ENCODE data around the gene CST9L. TPM values are rescaled to one million over a fixed set of nuclear protein-coding genes. Genes with fewer than 3 reads are reported as not detected.
A peak's percentile ranks its signal among the peaks of the same experiment; 100 is the strongest.

Gene CST9L, protein sequence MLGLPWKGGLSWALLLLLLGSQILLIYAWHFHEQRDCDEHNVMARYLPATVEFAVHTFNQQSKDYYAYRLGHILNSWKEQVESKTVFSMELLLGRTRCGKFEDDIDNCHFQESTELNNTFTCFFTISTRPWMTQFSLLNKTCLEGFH
- total RNA-seq: not detected

DNA sequence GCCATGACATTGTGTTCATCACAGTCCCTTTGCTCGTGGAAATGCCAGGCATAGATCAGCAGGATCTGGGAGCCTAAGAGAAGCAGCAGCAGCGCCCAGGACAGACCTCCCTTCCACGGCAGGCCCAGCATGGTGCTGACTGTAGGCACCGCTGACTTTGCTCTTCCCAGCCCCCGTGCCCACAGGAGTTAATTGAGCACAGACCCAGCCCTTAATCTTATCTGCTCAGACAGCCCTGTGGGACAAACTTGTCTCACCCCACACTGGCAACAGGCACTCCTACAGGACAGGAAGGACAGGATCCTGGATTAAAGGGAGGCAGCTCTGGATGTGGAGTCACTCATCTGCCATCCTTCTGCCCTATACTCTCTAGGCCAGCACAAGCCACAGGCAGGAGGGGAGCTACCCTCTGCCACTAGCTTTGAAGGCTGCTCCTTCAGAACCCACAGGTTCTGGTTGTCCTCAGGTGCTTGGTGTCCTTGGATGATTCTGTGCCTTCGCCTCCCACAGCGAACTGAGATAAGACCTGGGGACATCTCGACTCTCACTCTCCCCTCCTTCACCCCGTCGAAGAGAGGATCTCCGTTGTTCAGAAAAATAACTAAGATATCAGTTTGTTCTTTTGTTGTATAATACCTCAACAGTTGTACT, at the start of gene CST9L:
TSS of gene CST9L (minus strand) at position 165 of the 651 bp plus-strand sequence. CDS start at position 131, 34 bp downstream.
- no peaks in the 10 kb centered on the region for H3K36me3 Mint-ChIP-seq (ENCODE audit: low read depth)
- ChIA-PET CTCF (no interaction called here), POLR2A (no interaction called here)
- no peak for DNase-seq
- no peaks in the 10 kb centered on the region for H3K9me3 Mint-ChIP-seq
- no peak within 1 kb of the TSS for H3K4me3 Mint-ChIP-seq
- no peak within 1 kb of the TSS for H3K27ac Mint-ChIP-seq
- H3K4me1 Mint-ChIP-seq: no peaks in the 10 kb centered on the region
- H3K27me3 Mint-ChIP-seq: peaks cover under 1% of the 10 kb centered on the region

DNA sequence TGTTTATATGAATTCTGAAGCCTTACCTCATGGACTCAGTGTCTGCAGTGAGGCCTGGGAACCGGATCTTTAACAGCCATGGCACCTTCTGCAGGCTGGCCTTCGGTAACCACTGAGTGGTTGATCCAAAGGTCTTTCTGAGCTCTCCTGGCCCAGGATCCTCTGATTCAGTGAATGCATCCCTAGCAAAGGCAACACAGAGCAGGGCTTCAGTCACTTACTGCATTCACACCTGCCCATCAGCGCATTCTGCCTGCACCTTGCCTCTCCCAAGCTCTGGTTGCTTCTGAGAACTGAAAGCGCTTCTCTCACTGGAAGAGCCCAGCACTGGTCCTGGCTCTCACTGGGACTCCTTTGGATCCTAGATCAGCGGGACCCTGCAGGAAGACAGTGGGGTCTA, 45.9 kb upstream of the CST9L start:
- Mint-ChIP-seq H3K27me3 (peaks cover 21% of the 10 kb centered on the region), H3K36me3 (ENCODE audit: low read depth) (no peaks in the 10 kb centered on the region), H3K4me3 (no peak overlapping the region), H3K27ac (no peak overlapping the region), H3K4me1 (no peaks in the 10 kb centered on the region), H3K9me3 (no peaks in the 10 kb centered on the region)
- no peak for DNase-seq
- CTCF ChIA-PET: no interaction called here
- POLR2A ChIA-PET: no interaction called here

DNA sequence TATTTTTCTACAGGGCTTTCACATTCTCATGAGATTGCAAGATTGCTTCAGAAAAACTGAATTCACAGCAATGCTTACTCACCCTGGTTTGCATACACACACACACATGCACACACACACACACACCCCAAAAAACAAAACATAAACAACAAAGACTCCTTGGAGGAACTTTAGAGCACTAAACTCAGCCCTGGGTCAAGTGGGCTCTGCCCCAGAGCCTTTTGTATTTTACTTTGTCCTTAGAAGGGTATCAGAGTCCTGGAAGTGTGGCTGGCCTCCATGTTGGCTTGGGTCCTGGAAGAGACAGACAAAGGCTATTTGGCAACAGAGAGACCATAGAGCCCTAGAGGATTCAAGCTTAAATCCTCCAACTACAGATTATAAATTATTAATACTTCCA, 45.4 kb upstream of the CST9L start:
- no peak overlapping the region for H3K27ac Mint-ChIP-seq
- H3K9me3 Mint-ChIP-seq: no peaks in the 10 kb centered on the region
- ChIA-PET POLR2A (no interaction called here), CTCF (no interaction called here)
- H3K36me3 Mint-ChIP-seq (ENCODE audit: low read depth): no peaks in the 10 kb centered on the region
- no peaks in the 10 kb centered on the region for H3K4me1 Mint-ChIP-seq
- no peak for DNase-seq
- no peak overlapping the region for H3K4me3 Mint-ChIP-seq
- H3K27me3 Mint-ChIP-seq: peaks cover 17% of the 10 kb centered on the region

GRCh38 chr20:23612396-23612795, 44.1 kb upstream of the CST9L start:
- POLR2A ChIA-PET: no interaction called here
- DNase-seq: no peak
- no peaks in the 10 kb centered on the region for H3K9me3 Mint-ChIP-seq
- H3K27me3 Mint-ChIP-seq: peaks cover 9% of the 10 kb centered on the region
- H3K27ac Mint-ChIP-seq: no peak overlapping the region
- H3K4me3 Mint-ChIP-seq: no peak overlapping the region
- CTCF ChIA-PET: no interaction called here
- no peaks in the 10 kb centered on the region for H3K36me3 Mint-ChIP-seq (ENCODE audit: low read depth)
- H3K4me1 Mint-ChIP-seq: no peaks in the 10 kb centered on the region

DNA sequence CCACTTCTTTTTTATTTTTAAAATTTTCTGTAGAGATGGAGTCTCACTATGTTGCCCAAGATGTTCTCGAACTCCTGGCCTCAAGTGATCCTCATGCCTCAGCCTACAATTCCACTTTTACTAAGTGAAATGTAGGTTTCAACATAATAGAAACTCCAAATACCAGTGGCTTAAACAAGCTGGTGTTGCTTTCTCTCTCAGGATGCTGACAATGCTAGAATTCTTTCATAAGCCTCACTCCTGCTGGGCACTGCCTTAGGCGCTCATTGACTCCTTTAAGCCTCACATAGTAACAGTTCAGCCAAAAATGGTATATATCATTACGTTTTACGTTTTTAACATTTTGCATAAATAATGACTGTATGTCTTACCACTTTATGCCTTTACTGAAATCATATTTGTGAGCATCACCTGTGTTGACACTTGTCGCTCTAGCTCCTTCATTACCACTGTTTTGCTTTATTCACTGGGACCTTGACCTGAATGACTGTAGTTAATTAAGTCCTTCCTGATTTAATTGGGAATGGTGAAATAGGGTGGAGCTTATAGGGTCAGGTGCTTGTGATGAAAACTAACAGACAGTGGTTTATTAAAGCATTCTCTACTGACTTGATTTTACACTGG, 41.3 kb upstream of the CST9L start:
- no peak for DNase-seq
- ChIA-PET CTCF (no interaction called here), POLR2A (no interaction called here)
- Mint-ChIP-seq H3K27ac (no peak overlapping the region), H3K9me3 (no peaks in the 10 kb centered on the region), H3K4me1 (no peaks in the 10 kb centered on the region), H3K36me3 (ENCODE audit: low read depth) (no peaks in the 10 kb centered on the region), H3K27me3 (peaks cover 3% of the 10 kb centered on the region), H3K4me3 (no peak overlapping the region)

DNA sequence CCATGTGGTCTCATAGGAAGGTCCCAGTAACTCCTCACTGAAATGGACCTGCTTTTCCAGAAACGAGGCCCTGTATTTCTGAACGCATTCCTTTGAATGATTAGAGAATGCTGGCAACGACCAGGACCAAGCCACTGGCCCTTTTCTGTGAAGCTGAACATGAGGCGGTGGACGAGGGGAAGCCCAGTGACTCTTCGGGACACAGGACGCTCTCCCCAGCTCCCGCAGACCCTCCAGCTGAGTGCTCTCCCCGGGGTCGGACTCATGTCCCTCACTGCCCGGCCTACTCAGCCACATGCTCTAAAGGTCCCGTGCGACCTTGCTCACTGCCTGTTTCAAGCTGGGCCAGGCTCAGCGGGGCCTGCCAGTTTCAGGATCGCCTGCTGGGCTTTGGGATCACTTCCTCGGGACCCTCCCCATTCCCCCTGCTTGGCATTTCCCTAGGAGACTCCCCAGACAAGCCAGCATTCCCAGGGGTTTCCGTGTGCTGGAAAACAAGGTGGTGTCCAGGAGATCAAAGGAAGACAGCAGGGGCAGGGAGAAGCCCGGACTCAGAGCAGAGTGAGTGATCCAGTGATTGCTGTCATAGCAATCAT, 40.1 kb upstream of the CST9L start:
- no peaks in the 10 kb centered on the region for H3K9me3 Mint-ChIP-seq
- peaks cover 3% of the 10 kb centered on the region for H3K27me3 Mint-ChIP-seq
- CTCF ChIA-PET: no interaction called here
- no peak overlapping the region for H3K27ac Mint-ChIP-seq
- no peaks in the 10 kb centered on the region for H3K36me3 Mint-ChIP-seq (ENCODE audit: low read depth)
- no peak for DNase-seq
- POLR2A ChIA-PET: no interaction called here
- no peak overlapping the region for H3K4me3 Mint-ChIP-seq
- H3K4me1 Mint-ChIP-seq: no peaks in the 10 kb centered on the region

- no peak for DNase-seq
- H3K27ac Mint-ChIP-seq: no peak overlapping the region
Measured at GRCh38 chr20:23607497-23608245, 39.4 kb upstream of the CST9L start.

DNA sequence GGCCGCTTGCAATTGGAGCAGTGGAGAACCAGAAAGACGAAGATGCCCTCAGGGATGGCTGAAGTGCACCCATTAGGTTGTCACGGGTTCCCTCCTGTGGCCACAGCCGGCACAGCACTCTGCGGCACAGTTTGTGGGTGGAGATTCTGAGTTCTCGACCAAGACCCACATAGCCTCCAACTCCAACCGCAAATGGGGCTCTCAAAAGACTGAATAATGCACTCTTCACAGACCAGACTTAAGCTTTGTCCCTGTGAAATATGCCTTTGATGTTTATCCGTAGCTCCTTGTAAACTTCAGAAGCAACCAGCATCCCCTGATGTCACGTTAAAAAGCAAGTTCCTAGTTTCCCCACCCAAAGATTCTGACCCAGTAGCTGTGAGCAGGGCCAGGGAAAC, 38.4 kb upstream of the CST9L start:
- no peak overlapping the region for H3K27ac Mint-ChIP-seq
- CTCF ChIA-PET: no interaction called here
- peaks cover 3% of the 10 kb centered on the region for H3K27me3 Mint-ChIP-seq
- H3K4me3 Mint-ChIP-seq: no peak overlapping the region
- H3K36me3 Mint-ChIP-seq (ENCODE audit: low read depth): no peaks in the 10 kb centered on the region
- no peaks in the 10 kb centered on the region for H3K4me1 Mint-ChIP-seq
- POLR2A ChIA-PET: no interaction called here
- DNase-seq: peak; percentile 75
- H3K9me3 Mint-ChIP-seq: no peaks in the 10 kb centered on the region

More at GRCh38 chr20:23607497-23608245, 39.4 kb upstream of the CST9L start:
- Mint-ChIP-seq H3K27me3 (peaks cover 3% of the 10 kb centered on the region), H3K4me3 (no peak overlapping the region), H3K4me1 (no peaks in the 10 kb centered on the region), H3K36me3 (ENCODE audit: low read depth) (no peaks in the 10 kb centered on the region), H3K9me3 (no peaks in the 10 kb centered on the region)
- POLR2A ChIA-PET: no interaction called here
- CTCF ChIA-PET: no interaction called here

DNA sequence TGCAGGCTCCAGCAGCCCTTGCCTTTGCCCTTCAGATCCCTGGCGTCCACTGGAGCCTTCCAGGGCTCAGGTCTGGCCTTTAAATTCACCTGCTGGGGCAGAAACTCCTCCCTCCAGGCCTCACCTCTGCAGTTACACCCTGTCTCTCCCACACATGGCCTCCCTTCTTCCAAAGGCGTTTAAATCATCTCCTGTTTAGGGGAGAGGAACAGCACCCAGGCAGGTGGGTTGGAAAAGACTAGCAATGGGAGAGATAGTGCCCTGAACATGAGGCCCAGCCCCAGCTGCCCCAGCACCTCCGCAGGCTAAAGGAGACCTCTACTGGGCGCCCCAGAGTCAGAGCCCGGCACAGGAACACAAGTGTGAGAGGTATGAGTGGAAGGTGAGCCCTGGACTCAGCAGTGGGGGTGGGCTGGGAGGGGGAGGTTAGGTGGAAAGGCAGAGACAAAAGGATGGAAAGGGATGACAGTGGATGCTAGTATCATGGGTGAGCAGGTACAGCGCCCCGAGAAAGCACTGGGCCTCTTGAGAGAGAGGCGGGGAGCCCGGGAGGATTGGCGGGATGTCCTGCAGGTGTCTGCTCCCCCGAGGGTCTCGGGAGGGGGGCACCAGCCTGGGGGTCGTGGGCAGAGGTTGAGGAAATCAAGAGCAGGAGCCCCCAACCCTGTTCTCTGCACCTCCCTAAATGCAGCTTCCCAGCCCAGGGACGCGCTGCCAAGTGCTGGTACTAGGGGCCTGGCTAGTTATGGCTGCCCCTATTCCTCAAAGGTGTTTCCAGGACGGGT, 37.8 kb upstream of the CST9L start, which contains the start of gene CST9:
TSS of gene CST9 (minus strand) at position 51 of the 785 bp plus-strand sequence. CDS start 53 bp downstream, outside the sequence.
- Mint-ChIP-seq H3K9me3 (no peaks in the 10 kb centered on the region), H3K4me3 (no peak within 1 kb of the TSS), H3K27ac (no peak within 1 kb of the TSS), H3K4me1 (no peaks in the 10 kb centered on the region), H3K27me3 (peaks cover 3% of the 10 kb centered on the region), H3K36me3 (ENCODE audit: low read depth) (no peaks in the 10 kb centered on the region)
- DNase-seq: no peak
- POLR2A ChIA-PET: no interaction called here
- CTCF ChIA-PET: no interaction called here

DNA sequence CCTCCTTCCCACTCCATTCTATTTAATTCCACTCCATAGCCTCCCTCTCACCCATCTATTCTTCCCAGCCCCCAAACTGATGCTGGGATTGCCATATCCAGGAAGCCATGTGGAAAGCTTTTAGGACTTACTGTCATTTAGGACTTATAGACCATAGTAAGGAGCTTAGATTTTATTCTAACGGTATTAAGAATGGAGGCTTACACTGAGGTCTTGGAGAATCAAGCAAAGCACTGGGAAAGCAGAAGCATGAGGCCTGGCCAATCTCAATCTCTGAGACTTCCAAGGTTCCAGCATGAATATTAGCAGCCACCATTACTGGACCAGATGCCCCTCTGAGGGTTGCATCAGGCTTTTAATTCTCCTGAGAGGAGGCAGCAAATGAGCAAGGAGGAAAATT, 36.0 kb upstream of the CST9L start:
- ChIA-PET CTCF (no interaction called here), POLR2A (no interaction called here)
- Mint-ChIP-seq H3K4me1 (no peaks in the 10 kb centered on the region), H3K27ac (no peak overlapping the region), H3K27me3 (no peaks in the 10 kb centered on the region), H3K36me3 (ENCODE audit: low read depth) (no peaks in the 10 kb centered on the region), H3K4me3 (no peak overlapping the region), H3K9me3 (no peaks in the 10 kb centered on the region)
- no peak for DNase-seq

DNA sequence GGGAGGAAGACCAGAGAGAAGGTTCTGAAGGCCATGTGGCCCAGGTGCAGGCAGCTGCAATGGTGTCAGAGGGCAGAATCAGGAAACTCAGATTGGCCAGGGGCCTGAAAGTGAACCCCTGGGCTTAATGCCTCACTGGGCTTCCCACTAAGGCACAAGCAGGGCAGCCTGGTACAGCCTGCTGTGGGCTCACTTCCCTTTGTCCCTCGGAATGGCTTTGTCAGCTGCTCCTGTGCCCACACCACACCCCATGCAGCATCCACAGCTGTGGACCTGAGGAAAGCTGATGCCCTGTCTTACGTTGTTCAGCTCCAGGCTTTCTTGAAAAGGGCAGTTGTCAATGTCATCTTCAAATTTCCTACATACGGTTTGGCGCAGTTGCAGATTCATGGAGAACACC, 35.0 kb upstream of the CST9L start:
- no peak overlapping the region for H3K4me3 Mint-ChIP-seq
- ChIA-PET CTCF (no interaction called here), POLR2A (no interaction called here)
- DNase-seq: no peak
- no peak overlapping the region for H3K27ac Mint-ChIP-seq
- H3K36me3 Mint-ChIP-seq (ENCODE audit: low read depth): no peaks in the 10 kb centered on the region
- H3K27me3 Mint-ChIP-seq: peaks cover 3% of the 10 kb centered on the region
- H3K9me3 Mint-ChIP-seq: no peaks in the 10 kb centered on the region
- H3K4me1 Mint-ChIP-seq: no peaks in the 10 kb centered on the region

GRCh38 chr20:23602699-23603098, 34.4 kb upstream of the CST9L start:
- ChIA-PET POLR2A (no interaction called here), CTCF (no interaction called here)
- H3K9me3 Mint-ChIP-seq: no peaks in the 10 kb centered on the region
- peaks cover 7% of the 10 kb centered on the region for H3K27me3 Mint-ChIP-seq
- no peaks in the 10 kb centered on the region for H3K4me1 Mint-ChIP-seq
- DNase-seq: no peak
- no peak overlapping the region for H3K4me3 Mint-ChIP-seq
- no peaks in the 10 kb centered on the region for H3K36me3 Mint-ChIP-seq (ENCODE audit: low read depth)
- H3K27ac Mint-ChIP-seq: no peak overlapping the region

DNA sequence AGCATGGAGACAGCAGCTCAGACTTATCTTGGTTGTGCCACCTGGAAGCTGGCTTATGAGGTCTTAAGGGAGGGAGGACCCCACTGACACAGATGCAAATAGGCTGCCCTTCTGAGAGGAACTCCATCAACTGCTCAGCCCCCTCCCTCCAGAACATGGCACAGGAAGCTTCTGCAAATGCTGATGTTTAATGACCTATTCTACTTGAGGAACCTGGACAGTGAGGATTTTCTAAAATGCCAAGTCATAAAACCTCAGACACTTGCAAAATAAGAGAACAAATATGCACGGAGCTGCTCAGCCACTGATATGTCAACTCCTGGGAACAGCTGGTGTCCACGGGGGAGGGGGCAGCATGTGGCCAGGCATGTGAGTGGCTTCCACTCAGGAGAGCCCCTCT, 34.0 kb upstream of the CST9L start:
- ChIA-PET POLR2A (no interaction called here), CTCF (no interaction called here)
- Mint-ChIP-seq H3K4me1 (no peaks in the 10 kb centered on the region), H3K27ac (no peak overlapping the region), H3K9me3 (no peaks in the 10 kb centered on the region), H3K4me3 (no peak overlapping the region), H3K27me3 (peaks cover 11% of the 10 kb centered on the region), H3K36me3 (ENCODE audit: low read depth) (no peaks in the 10 kb centered on the region)
- DNase-seq: no peak

All from activated CD4-positive, alpha-beta T cell treated with anti-CD3 and anti-CD28 coated beads, Interleukin-2, amount 10 ng/mL, durations not matched to agents 7 days and 5 days (primary cell).